GM13976 (cell line): ENCODE measurements around the gene LRRC4.

Source experiments
- DNase-seq: peaks from one replicate; pipeline ENCODE4 v3.0.0; 2012; ENCODE audit warnings: low spot score
- in situ Hi-C: fragments of 300-500 bp; cut with MboI; formaldehyde crosslinking; loops from one replicate; pipeline ENCODE4 v1.12.0; 2022; ENCODE audit warnings: low sequenced_read_pairs, mixed read lengths, inconsistent platforms; ENCODE audit not compliant: unreplicated experiment
- TF ChIP-seq, protein P1 (sequence below): IDR thresholded peaks from 2 replicates; pipeline ENCODE4 v1.5.1; 2012; ENCODE audit warnings: borderline replicate concordance, mild to moderate bottlenecking; ENCODE audit not compliant: insufficient read depth; ENCODE audit errors: extremely low read depth, missing control alignments, control extremely low read depth

Gene LRRC4

GRCh38 chr7:128005759-128006159 lies 25.5 kb downstream of the LRRC4 start:
- DNase-seq = no peak
- TF ChIP-seq, protein P1, sequence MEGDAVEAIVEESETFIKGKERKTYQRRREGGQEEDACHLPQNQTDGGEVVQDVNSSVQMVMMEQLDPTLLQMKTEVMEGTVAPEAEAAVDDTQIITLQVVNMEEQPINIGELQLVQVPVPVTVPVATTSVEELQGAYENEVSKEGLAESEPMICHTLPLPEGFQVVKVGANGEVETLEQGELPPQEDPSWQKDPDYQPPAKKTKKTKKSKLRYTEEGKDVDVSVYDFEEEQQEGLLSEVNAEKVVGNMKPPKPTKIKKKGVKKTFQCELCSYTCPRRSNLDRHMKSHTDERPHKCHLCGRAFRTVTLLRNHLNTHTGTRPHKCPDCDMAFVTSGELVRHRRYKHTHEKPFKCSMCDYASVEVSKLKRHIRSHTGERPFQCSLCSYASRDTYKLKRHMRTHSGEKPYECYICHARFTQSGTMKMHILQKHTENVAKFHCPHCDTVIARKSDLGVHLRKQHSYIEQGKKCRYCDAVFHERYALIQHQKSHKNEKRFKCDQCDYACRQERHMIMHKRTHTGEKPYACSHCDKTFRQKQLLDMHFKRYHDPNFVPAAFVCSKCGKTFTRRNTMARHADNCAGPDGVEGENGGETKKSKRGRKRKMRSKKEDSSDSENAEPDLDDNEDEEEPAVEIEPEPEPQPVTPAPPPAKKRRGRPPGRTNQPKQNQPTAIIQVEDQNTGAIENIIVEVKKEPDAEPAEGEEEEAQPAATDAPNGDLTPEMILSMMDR = no peak
- in situ Hi-C loops = no loop called here

GRCh38 chr7:128005117-128005516 lies 26.1 kb downstream of the LRRC4 start:
- in situ Hi-C loops = no loop called here
- TF ChIP-seq, protein P1 = no peak
- DNase-seq = no peak

DNA sequence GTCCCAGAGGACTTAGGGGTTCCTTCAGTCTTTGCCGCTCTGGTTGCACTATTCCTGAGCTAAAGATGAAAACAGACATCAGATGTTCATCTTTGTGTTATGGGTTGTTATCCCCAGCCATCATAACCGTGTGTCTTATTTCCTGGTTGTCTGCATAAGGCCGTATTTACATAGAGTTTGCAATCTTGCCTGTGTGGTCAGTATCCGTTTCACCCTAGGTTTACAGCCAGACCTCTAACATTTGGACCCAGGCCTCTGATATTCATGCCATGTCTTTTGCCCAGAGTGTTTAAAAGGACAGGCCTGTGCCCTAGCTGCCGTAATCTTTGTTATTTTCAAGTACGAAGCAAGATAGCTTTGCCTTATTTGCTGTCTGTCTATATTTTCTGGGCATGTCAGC lies 26.6 kb downstream of the LRRC4 start:
- in situ Hi-C loops = no loop called here
- TF ChIP-seq, protein P1 = no peak
- DNase-seq = no peak

DNA sequence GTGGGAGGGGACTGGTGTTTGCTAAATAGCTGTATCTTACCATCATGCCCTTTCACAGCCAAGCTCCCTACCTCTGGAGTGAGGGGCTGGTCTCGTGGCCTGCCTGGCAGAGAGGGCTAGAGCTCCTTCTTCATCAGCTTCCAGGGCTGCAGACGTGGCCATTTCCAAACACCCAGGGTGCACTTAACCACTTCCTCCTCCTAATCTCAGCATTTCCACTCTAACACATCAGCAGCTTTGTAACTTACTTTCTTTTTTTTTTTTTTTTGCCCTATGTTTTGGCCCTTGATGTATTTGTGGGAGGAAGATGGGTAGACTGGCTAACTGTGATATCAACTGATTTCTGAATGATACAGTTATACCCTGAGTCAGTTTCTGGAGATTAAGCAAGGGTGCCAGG lies 27.4 kb downstream of the LRRC4 start:
- DNase-seq = no peak
- TF ChIP-seq, protein P1 = no peak
- in situ Hi-C loops = no loop called here

GRCh38 chr7:128003167-128003566 lies 28.1 kb downstream of the LRRC4 start:
- in situ Hi-C loops = no loop called here
- no peak for DNase-seq
- TF ChIP-seq, protein P1 = no peak

GRCh38 chr7:128000854-128001265 lies 30.4 kb downstream of the LRRC4 start:
- in situ Hi-C loops = no loop called here
- DNase-seq = peak; percentile 49

More at GRCh38 chr7:128000854-128001265, 30.4 kb downstream of the LRRC4 start:
- TF ChIP-seq, protein P1 = no peak
